GM18517 (cell line): Measurements from ENCODE around the gene CACNA2D3.
"Not testable (repeated sequence)": the region's sequence is repeated elsewhere in the genome, so short reads cannot be mapped to it uniquely, and the experiment has no call there.

Experiments
- ATAC-seq: cut with Tn5 transposase; IDR thresholded peaks from one replicate; pipeline ENCODE4 v1.9.1; 2021; ENCODE audit warnings: mild to moderate bottlenecking, moderate library complexity; ENCODE audit not compliant: unreplicated experiment

CACNA2D3 gene

DNA sequence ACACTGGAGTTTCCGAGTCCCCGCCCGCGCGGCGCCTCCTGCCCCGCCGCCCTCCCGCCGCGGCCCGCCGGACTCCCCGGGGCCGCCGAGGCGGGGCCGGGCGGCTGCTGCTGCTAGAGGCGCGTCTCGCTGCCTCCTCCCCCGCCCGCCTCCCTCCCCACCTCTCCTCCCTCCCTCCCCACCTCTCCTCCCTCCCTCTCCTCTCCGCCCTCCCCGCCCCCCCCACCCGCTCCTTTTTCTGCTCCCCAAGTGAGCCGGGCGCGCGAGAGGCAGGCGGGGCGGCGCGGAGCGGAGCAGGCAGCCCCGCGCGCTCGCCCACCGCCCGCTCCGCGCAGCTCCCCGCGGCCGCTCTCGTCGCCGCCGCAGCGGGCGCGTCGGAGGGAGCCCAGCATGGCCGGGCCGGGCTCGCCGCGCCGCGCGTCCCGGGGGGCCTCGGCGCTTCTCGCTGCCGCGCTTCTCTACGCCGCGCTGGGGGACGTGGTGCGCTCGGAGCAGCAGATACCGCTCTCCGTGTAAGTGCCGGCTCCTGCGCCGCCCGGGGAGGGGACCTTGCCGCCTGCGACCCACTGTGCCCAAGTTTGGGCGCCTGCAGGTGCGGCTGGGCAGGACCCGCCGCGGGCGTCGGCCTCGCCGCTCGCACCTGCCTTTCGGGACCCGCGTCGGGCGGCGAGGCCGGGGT is at the start of gene CACNA2D3:
Gene CACNA2D3 (plus strand): TSS at position 229 of the 679 bp plus-strand sequence.
- no peak for ATAC-seq

DNA sequence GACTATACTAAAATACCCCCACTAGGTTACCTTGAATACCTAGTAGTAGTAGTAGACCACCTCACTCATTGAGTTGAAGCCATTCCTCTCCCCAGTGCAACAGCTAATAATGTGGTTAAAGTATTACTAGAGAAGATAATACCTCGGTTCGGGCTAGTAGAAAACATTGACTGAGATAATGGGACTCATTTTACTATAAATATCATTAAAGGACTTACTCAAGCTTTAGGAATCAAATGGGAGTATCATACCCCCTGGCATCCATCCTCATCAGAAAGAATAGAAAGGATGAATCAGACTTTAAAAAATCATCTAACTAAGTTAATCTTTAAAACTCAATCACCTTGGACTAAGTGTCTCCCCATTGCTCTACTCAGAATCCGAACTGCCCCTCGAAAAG is 49.0 kb upstream of the CACNA2D3 start:
- no peak for ATAC-seq

DNA sequence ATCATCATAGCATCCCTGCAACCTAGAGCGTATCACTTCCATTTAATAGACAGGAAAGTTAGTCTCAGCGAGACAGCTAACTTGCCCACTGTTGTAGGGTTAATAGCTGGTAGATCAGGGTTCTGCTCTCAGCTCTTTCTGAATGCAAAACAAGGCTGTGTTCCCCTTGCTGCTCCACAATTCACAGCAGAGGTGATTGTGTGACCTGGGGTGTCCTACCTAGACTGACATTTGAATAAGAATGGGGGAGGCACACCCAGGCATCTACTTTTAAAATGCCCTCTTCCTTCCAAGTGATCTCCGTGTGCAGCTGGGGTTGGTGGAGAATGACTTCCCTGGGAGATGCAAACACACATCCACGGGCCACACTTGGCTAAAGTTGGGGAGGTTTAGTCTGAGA is 43.0 kb upstream of the CACNA2D3 start:
- ATAC-seq, result no peak

DNA sequence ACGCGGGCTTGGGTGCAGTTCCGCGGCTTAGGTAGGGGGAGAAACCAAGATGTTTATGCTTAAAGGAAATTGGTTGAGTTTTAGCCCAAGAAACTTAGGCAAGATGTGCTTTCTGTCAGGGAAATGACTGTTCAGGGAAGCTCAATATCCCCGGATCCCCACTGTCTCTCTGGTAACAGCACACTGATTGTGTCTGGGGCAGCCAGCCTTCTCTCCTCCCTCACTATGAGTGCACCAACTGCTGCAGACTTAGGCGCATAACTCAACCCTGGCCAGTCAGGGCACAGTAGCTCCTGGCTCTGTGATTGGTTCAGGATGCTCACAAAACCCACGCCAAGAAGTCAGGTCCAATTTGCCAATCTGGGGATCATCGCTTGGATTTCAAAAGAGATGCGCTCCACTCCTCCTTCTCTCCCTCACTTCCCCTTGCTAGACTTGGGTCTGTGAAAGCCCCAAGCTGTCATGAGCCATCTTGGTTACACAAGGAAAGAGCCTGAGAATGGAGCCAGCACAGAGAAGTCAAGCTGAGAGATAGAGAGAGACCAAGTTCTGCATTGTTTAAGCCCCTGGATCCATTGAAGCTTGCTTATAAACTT is 42.5 kb upstream of the CACNA2D3 start:
- no peak for ATAC-seq

DNA sequence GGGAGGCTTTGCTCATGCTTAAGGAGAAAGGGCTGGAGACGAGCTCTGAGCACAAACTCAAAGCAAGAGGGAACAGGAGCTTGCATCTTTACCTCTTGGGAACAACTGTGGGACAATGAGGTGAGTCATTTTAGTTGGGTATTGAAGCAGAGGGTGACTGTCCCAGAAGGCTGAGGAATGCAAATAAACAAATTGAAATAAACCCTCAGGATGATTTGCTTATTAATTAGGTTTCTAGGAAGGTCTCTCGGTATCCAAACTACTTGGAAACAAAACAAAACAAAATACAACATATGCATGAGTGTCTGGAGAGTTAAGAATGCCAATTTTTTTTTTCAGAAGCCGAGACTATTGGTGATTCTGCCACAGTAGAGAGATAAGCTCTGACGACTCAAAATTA is 38.4 kb upstream of the CACNA2D3 start:
- no peak for ATAC-seq

DNA sequence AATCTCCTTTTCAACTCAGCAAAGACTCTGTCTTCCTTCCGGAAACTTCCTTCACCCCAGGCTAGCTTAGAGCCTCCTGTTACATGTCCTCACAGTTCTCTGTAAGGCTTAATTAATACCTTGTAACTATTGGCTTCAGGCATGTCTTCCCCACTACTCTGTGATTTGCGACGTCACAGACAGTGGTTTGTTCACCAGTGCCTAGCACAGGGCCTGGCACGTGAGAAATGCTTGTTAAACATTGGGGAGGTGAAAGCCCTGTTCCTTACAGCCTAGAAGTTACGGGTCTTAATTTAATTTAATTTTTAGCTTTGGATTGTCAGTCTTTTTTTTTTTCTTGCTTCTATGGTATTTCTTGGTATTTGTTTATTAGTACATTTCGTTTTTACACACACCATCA is 36.4 kb upstream of the CACNA2D3 start:
- ATAC-seq, result no peak

DNA sequence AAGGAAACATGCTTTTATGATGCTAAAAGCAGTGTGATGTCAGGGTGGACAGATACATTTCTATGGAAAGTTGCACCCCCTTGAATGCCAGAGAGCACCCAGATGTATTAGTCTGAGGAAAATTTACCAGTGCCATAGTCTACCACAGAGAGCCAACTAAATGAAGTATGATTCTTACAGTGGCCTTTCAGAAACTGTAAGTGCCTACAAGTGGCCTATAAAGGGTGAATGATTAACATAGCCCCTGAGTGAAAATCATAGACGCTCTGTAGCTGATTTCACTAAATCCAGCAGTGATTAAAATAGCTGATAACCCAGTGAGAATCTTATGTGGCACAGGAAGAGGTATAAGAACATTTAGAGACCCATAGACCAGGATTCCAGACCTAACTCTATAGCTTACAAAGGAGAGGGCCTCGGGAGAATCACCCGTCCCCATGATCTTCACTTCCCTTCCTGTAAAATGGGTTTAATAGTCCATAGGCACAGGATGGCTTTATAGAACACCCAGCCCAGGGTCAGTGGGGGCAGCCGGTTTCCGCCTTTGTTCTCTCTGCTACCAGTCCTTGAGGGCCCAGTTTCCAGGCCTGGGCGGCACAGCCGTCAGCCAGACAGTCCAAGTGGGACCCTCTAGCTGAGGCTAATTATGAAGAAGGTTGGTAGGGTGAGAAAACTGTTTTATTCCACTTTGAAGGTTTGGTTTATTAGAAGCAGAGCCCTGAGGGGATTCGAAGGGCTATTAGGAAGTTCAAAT is 35.5 kb upstream of the CACNA2D3 start:
- ATAC-seq, result no peak

DNA sequence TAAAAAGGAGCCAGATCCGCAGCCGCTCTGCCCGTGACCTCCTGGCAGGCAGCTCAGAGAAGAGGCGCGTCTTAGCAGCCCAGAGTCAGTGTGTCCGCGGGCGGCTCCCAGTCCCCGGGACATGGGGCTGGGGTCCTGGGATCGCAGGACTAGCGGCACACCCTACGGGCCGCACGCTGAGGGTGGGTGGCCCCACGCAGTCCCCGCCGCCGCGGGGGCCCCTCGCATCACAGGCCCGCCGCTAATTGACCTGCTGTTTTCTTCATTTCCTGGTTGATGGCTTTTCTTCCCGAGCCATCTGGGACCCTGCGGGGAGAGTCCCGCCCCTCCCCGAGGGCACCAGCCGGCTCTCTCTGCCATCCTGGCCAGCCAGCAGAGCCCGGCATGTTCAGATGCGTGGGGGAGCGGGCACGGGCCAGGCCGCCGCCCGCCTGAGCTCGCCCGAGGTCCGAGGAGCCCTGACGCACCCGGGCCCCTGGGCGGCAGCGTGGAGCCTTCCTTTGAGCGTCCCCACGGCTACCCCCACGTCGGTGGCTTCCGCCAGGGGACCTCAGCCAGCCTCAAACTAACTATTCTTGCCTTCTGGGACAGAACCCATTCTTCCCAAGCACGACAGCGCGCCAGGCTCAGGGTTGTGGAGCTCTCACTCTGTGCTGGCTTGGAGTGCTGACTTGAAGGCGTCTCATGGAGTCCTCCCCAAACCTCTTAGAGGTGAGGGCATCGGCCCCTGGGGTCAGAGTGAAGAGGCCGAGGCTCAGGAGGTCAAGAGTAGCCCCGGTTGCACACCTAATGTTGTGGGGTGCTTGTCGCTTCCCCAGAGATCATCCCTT is 34.6 kb upstream of the CACNA2D3 start:
- no peak for ATAC-seq

DNA sequence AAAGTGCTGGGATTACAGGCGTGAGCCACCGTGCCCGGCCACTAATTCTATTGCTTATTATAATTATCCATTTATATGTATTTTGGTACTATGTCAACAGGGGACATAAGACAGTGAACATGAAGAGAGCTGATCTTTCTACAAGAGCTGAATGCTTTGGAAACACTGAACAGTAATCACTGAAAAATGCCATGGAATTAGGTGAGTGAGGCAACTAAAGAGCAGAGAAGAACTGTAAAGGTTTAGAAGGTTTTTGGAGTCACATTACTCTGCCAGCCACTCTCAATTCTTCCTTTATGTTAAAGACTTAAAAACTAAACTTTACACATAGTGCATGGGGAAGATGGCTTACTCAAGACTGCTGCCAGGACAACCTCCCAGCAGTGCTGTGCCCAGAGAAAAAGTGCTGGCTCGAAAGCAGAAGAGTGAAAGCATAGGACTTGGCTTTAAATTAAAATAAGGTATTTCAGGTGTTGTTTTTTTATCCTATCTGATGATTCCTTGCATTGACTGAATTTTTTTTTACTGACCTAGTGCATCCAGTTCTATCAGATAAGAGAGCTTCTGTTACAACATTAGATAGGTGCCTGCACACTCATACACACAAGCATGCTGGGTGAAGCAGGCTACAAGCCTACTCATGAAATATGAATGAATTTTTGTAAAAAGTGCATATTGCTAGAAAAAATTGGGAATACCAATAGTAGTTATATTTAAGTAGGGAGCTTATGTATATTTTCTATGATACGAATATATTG is 28.7 kb upstream of the CACNA2D3 start:
- no peak for ATAC-seq

DNA sequence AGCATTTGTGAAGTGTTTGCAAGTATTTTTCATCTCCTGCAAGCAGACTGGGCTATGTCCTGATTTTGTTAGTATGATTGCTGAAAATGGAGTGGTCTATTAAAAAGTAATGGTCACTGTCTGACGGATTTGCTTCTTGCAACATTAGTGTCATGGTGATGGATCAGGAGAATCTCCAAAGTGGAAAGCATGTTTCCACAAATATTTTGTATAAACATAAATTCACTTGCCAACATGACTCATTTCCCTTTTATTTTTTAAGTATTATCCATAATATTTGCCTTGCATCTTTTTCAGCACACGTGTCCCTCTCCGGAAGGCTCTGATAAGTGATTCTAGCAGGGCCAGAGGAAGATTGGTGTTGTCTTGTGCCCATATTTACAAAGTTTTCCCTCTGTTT is 27.4 kb upstream of the CACNA2D3 start:
- ATAC-seq, result no peak

DNA sequence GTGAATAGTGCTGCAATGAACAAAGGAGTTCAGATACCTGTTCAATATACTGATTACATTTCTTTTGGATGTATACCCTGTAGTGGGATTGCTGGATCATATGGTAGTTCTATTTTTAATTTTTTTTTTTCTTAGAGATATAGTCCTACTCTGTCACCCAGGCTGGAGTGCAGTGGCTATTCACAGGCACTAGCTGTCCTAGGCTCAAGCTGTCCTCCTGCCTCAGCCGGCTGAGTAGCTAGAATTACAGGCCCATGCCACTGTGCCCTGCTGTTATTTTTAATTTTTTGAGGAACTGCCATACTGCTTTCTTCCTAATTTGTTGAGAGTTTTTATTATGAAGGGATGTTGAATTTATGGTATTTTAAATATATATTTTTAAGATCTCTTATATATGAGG is 23.0 kb upstream of the CACNA2D3 start:
- ATAC-seq, result no peak

DNA sequence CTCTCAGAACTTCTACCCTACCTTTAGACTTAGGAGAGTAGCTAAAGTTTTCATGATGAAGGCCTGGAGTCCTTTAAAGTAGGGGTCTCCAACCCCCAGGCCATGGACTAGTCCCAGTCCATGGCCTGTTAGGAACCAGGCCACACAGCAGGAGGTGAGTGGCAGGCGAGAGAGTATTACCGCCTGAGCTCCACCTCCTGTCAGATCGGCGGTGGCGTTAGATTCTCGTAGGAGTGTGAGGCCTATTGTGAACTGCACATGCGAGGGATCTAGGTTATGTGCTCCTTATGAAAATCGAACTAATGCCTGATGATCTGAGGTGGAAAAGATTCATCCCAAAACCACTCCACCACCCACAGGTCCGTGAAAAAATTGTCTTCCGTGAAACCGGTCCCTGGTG is 18.3 kb upstream of the CACNA2D3 start:
- ATAC-seq, result no peak

DNA sequence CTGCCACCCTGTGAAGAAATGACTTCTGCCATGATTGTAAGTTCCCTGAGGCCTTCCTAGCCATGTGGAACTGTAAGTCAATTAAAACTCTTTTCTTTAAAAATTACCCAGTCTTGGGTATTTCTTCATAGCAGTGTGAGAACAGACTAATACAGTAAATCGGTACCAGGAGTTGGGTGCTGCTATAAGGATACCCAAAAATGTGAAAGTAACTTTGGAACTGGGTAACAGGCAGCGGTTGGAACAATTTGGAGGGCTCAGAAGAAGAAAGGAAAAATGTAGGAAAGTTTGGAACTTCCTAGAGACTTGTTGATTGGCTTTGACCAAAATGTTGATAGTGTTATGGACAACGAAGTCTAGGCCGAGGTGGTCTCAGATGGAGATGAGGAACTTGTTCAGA is 6.2 kb upstream of the CACNA2D3 start:
- not testable (repeated sequence) for ATAC-seq

DNA sequence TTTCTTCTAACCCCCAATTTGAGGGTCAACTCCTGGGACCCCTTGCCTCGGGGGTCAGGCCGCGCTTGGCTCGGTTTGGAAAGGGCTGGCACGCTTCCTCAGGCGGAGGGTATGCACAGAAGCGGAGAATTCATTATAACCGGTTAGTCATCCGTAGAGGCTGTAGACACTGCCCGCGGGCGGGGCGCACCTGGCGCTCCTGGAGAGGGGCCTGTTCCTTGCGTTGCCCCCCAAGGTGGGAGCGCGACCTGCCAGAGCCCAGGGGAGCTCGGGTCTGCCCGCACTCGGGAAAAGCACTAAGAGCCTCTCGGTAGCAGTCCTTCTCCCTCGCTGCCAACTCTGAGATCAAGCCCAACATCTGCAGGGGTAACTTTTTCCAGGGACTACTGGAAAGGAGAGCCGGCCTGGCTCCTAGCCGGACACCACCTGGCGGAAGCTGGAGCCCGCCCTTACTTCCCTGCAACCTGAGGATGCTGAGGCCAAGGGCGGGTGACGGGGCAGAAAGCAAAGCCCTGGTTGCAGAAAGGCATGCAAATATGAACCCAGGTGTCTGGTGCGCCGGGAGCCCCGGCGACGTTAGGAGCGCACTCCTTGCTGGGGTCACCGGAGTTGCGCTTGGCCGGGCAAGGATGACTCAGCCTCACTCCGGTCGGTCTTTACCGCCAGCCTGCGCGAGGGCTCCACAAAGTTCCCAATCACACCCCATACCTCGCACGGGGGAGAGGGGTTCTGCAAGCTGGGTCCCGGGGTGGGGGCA is 1.5 kb upstream of the CACNA2D3 start:
- no peak for ATAC-seq

DNA sequence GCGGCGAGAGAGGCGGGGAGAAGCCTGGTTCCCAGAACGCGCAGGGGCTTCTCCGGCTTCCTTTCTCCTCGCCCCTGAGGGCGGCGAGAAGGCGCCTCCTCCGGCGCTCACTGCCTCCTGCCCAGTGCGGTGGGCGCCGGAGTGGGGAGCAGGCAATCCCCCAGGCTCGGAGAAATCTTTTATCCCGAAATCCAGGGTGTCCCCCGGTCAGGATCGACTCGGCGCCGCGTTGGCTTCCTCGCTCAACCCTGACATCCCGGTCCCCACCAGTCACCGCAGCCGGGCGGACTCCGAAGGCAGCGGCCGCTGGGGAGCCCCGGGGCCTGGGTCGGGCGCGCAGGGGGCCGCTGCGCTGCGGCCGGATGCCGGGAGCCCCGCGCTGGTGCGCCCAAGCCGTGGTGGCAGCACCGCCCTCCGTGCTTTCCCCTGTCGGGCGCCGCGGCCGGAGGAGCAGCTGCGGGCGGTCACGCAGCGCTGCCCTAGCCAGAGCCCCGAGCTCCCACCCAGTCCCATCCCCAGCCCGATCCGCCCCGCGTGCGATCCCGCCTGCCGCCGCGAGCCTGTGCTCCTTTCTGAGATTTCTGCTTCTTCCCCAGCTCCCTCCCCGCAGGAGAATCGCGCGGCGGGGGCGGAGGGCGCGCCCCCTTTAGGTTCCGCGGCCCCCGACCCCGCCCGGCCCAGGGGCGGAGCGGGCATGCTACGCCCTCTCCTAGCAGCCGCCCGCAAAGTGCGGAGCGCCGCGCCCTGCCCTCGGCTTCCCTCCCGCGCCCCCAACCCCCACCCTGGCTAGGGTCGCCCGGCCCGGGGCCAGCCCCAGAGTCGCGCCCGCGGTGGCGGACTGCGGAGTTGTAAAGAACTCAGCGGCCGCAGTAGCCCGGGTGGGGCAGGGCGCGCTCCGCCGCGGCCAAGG is 683 bp upstream of the CACNA2D3 start:
- ATAC-seq, result no peak

DNA sequence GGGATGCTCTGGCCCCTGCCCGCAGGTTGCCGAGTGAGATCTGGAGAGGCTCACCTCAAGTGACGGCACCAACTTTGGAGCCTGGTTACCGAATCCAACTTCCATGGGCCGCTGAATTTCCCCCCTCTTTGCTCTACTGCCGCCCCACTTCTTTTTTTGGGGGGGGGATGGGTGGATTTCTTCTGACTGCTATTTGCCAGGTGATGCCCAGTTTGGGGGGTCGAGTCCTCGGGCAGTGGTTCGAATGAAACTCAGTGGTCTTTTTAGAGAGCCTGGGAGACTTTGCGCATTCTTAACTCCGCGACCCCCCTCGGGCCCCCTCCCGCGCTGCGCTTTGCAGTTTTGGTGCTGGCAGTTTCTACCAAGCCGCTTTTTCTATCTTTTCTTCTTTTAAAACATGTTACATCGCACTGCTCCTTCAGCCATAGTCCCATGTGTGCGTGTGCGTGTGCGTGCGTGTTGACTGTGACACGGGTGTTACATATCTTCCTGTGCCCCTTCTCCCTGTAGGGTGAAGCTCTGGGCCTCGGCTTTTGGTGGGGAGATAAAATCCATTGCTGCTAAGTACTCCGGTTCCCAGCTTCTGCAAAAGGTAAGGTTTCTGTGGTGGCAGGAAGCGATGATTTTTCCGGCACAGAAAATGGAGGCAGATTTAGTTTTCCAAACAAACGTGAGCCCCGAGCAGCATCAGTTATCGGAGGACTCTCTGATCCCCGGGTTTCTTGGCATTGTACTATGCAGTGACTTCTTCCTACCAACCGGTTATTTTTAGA is 837 bp downstream of the CACNA2D3 start:
- ATAC-seq, result no peak

DNA sequence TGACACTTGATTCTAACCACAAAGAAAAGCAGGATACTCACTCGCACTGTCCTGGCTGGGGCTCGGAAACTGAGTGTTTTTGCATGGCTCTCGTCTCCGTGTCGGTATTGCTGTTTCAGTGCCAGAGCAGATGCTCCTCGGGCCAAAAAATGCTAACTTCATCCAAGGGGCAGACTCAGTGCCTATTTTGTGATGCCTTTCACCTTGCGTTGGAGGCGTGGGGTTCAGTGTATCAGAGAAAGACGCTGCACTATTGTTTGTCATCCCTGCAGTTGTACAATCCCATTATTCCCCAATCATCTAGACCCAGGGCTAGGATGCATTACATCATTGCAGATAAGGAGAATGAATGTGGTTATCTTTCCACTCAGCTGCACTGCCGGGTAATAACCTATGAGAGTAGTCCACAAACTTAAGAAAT is 1.4 kb downstream of the CACNA2D3 start:
- ATAC-seq, result no peak

DNA sequence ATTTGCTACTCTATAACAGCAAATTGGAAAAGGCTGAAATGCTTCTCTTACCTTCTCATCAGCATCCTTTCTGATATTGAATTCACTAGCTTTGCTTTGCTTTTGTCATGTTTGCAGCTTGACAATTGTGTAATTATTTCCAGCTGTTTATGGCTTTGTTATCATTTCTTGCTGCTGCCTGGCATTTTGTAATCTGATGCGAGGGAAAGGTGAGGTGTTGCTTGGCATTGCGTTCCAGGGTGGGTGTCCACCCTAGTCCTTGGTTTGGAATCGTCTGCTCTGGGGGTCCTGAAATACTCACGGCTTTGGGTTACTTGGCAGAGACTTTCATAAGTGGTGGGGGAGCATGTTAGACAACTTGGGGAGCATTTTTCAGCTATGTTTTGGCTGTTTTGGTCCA is 2.9 kb downstream of the CACNA2D3 start:
- no peak for ATAC-seq
